GM12891 (cell line): ENCODE results near the gene METTL23.
"Not testable (repeated sequence)": the region's sequence is repeated elsewhere in the genome, so short reads cannot be mapped to it uniquely, and the experiment has no call there.

Source experiments
- DNase-seq: peaks from one replicate; pipeline ENCODE4 v3.0.0; 2011; ENCODE audit warnings: low spot score; ENCODE audit not compliant: insufficient read length
- FAIRE-seq: peaks from 2 replicates; lab custom pipeline; 2011; peaks lifted over from hg19 to GRCh38; lab: Jason Lieb, UNC
- PAX5 ChIP-seq: IDR thresholded peaks from 2 replicates; pipeline ENCODE4 v1.6.1; 2011; ENCODE audit warnings: low read length, moderate library complexity, mild to moderate bottlenecking; ENCODE audit not compliant: insufficient read depth, severe bottlenecking
- POLR2A ChIP-seq: IDR thresholded peaks from 2 replicates; pipeline ENCODE4 v1.6.1; 2011; ENCODE audit warnings: low read depth, low read length, control low read depth
- POLR2AphosphoS5 ChIP-seq: IDR thresholded peaks from 2 replicates; pipeline ENCODE4 v1.6.1; 2011; ENCODE audit warnings: low read depth, low read length, control low read depth
- POU2F2 ChIP-seq: IDR thresholded peaks from 2 replicates; pipeline ENCODE4 v1.6.1; 2011; ENCODE audit warnings: low read depth, mild to moderate bottlenecking, control low read depth, low read length, moderate library complexity
- SPI1 ChIP-seq: IDR thresholded peaks from 2 replicates; pipeline ENCODE4 v1.6.1; 2011; ENCODE audit warnings: low read depth, low read length, control low read depth
- TAF1 ChIP-seq: IDR thresholded peaks from 2 replicates; pipeline ENCODE4 v1.6.1; 2011; ENCODE audit warnings: low read depth, low read length, control low read depth

The METTL23 gene

DNA sequence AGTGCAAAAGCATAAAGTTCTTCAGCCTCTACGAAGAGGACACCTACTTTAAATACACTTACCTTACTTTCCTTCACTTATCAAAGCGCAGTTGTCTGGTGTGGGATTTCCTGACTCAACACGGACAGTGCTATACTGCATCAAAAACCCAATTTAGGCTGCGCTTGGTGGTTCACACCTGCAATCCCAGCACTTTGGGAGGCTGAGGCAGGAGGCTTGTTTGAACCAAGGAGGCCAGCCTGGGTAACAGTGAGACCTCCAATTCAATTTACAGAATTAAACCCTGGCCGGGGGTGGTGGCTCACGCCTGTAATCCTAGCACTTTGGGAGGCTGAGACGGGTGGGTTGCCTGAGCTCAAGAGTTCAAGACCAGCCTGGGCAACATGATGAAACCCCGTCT is 4.4 kb upstream of the METTL23 start:
- TF ChIP-seq SPI1 (no peak), PAX5 (no peak), POU2F2 (no peak), POLR2A (no peak), TAF1 (no peak), POLR2AphosphoS5 (no peak)
- FAIRE-seq: no peak
- no peak for DNase-seq

DNA sequence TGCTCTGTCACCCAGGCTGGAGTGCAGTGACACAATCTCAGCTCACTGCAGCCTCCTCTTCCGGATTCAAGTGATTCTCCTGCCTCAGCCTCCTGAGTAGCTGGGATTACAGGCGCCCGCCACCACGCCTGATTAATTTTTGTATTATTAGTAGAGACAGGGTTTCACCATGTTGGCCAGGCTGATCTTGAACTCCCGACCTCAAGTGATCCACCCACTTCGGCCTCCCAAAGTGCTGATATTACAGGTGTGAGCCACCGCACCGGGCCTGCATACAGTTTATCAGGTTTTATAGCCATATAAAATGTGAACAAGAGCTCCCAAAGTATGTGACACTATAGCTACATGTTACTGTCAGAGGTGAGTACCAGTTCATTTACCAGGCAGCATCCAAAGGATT is 3.7 kb upstream of the METTL23 start:
- FAIRE-seq: not testable (repeated sequence)

DNA sequence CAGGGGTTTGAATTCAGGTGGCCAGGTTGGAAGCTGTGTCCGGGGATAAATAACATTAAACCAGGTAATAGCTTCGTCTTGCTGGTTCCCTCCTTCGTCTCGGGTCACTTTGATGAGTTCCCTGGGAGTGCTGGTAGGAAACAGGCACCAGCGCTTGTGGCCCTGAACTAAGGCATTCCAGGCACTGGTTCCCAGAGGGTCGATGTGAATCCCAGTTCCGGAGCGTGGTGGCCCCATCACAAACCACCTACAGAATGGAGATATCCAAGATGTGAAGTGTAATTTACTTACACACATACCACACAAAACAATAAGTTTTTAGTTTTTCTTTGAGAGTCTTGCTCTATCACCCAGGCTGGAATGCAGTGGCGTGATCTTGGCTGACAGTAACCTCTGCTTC is 2.8 kb upstream of the METTL23 start:
- FAIRE-seq (no peak), DNase-seq (no peak)
- TF ChIP-seq PAX5 (no peak), POLR2AphosphoS5 (no peak), POU2F2 (no peak), POLR2A (no peak), SPI1 (no peak), TAF1 (no peak)

More for the DNA sequence above, 3.7 kb upstream of the METTL23 start:
- not testable (repeated sequence) for DNase-seq

DNA sequence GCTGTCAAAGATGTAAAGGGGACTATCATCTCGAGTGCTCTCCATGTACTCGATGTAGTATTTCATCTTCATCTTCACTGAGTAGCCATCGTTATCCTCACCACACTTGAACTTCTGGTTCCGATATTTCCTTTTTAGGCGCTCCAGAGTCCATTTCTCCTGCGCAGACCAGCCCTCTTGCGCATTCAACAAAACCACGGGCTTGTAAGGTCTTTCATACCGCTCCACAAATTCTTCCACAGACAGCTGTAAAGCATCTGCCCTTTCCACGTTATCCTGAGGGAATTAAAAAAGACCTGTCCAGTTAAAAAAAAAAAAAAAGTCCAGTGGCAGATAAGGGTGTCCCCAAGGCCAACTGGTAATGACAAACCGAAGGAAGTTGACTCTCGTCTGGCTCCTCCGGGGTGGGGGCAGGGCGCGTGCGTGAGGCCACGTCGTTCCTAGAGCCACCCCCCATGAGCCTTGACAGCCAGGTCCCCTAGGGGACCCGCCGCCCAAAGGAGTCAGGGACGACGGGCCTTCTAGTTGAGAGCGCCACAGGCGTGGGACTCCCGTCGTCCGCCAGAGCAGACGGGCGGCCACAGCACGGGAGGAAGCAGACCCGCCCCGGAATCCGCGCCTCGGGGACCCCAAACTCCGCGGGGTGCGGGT is 934 bp upstream of the METTL23 start:
- DNase-seq: peak; percentile 47
- TF ChIP-seq POU2F2 (no peak; the same call in 1 of the 2 replicates), POLR2A (peak; percentile 16; the same call in 1 of the 2 replicates)
- peak; percentile 83 for FAIRE-seq

DNA sequence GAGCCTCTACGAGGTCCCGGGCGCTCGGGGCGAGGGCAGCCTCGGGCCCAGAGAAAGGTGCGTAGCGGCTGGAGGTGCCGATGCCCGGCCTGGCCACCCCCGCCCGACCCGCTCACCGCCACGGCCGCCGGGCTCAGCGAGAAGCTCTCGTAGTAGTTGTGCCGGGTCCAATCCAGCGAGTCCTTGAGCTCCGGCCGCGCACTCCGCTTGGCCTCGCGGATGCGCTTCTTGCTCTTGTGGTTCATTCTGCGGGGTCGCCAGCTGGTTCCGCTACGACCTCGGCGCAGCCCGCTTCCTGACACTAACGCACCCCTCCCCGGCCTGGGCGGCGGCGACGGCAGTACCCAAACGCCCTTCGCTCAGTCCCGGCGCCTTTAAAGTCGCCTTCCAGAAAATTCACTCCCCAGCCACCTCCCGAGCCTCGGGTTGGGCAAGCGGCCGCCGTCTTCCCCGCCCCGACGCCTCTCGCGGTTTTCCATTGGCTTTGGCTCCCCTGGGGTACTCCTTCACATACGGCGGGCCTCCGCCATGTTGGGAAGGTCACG is 336 bp upstream of the METTL23 start, which contains the start of gene JMJD6:
Gene JMJD6 (minus strand): TSS at position 376 of the 545 bp plus-strand sequence. CDS start 131 bp downstream, at position 245.
- FAIRE-seq: peak; percentile 78
- TF ChIP-seq POLR2A: peak; percentile 77
- peak; percentile 72; the same call in 1 of the 2 replicates for TF ChIP-seq POLR2AphosphoS5
- TF ChIP-seq TAF1: peak; percentile 46
- no peak for TF ChIP-seq PAX5
- no peak for TF ChIP-seq POU2F2
- no peak for TF ChIP-seq SPI1

DNA sequence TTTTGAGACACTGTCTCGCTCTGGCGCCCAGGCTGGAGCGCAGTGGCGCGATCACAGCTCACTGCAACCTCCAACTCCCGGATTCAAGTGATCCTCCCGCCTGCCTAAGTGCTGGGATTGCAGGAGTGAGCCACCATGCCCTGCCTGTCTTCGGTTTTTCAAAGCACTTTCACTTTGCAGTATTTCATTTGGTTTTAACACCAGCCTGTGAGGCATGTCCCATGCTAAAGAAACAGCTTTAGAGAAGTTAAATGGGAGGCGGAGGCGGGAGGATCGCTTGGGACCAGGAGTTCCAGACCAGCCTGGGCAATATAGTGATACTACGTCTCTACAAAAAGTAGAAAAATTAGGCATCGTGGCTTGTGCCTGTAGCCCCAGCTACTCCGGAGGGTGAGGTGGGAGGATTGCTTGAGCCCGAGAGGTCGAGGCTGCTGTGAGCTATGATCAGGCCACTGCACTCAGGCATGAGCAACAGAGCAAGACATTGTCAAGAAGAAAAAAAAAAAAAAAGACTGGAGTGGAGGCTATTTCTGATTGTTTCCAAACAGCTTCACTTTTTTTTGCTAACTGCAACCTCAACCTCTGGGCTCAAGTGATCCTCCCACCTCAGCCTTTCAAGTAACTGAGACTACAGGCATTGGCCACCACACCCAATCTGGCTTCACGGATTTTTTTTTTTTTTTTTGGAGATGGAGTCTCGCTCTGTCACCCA is 1.3 kb downstream of the METTL23 start:
- peak; percentile 75 for FAIRE-seq
- no peak for DNase-seq

More for the DNA sequence above, 336 bp upstream of the METTL23 start, which contains the start of gene JMJD6:
- peak; percentile 92 for DNase-seq

DNA sequence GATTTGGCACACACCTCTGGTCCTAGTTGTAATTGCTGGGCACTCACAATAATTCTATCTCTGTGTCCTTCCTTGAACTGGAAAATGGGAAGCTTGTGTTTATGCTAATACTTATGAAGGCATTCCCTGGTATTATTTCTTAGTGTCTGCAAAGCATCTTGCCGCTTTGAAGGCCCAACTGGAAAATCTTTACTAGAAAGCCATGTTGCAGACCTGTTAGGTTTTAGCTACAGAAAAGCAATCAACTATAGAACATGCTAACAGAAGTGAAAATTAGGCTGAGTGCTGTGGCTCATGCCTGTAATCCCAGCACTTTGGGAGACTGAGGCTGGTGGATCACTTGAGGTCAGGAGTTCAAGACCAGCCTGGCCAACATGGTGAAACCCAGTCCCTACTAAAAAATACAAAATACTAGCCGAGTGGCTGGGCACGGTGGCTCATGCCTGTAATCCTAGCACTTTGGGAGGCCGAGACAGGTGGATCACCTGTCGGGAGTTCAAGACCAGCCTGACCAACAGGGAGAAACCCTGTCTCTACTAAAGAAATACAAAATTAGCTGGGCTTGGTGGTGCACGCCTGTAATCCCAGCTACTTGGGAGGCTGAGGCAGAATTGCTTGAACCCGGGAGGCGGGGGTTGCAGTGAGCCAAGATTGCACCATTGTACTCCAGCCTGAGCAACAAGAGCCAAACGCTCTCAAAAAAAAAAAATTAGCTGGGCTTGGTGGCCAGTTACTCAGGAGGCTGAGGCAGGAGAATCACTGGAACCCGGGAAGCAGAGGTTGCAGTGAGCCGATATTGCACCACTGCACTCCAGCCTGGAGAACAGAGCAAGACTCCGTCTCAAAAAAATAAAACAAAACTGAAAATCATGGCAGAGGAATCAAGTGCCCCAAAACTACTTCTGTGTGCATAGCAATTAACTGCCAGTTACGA is 5.4 kb downstream of the METTL23 start:
- not testable (repeated sequence) for DNase-seq, FAIRE-seq
- TF ChIP-seq POLR2AphosphoS5: peak; percentile 55; the same call in 1 of the 2 replicates

More for the DNA sequence above, 1.3 kb downstream of the METTL23 start:
- TF ChIP-seq POLR2A (no peak), POU2F2 (no peak), POLR2AphosphoS5 (no peak), SPI1 (no peak), TAF1 (no peak), PAX5 (no peak)

DNA sequence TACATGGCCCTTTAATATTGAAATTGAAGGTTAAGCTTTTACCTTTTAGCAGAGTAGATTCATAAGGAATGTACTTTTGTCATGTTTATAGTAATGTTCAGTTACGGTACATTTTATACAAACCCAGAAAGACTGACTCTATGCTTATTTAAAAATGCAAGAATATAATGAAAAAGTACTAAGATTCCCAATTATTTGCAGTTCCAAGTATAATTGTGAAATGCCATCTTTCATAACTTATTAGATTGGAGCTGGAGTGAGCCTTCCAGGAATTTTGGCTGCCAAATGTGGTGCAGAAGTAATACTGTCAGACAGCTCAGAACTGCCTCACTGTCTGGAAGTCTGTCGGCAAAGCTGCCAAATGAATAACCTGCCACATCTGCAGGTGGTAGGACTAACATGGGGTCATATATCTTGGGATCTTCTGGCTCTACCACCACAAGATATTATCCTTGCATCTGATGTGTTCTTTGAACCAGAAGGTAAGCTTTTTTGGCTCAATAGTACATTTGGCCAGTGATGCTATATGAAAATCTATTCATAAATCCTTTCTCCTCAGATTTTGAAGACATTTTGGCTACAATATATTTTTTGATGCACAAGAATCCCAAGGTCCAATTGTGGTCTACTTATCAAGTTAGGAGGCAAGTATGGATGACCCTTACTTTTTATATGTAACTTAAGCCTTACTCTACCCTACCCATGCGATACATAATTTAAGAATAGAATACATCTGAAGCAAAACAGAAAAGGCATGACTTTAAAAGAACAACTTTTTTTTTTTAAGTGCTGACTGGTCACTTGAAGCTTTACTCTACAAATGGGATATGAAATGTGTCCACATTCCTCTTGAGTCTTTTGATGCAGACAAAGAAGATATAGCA is 6.3 kb downstream of the METTL23 start:
- TF ChIP-seq POLR2AphosphoS5 (peak; percentile 84), POU2F2 (0 out of 2 replicates have a peak, but pooled peaks have one; percentile 42), TAF1 (no peak), POLR2A (peak; percentile 83)
- FAIRE-seq (no peak), DNase-seq (no peak)

DNA sequence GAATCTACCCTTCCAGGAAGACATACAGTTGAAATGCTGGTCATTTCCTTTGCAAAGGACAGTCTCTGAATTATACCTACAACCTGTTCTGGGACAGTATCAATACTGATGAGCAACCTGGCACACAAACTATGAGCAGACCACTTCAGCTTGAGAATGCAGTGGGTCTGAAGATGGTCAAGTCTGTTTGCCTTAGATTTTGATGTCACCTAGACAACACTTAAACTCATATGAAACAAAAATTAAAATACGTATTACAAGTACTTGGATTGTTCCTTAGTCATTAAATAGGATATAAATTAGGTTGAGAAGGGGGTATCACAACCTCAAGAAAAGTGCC is 6.9 kb downstream of the METTL23 start:
- FAIRE-seq (no peak), DNase-seq (no peak)
- no peak for TF ChIP-seq PAX5
- no peak for TF ChIP-seq POU2F2
- peak; percentile 71; the same call in 1 of the 2 replicates for TF ChIP-seq POLR2A
- no peak for TF ChIP-seq POLR2AphosphoS5
